ENCODE results near the gene ARHGEF16.
A peak's percentile ranks its signal among the peaks of the same experiment; 100 is the strongest.

The ARHGEF16 gene

DNA sequence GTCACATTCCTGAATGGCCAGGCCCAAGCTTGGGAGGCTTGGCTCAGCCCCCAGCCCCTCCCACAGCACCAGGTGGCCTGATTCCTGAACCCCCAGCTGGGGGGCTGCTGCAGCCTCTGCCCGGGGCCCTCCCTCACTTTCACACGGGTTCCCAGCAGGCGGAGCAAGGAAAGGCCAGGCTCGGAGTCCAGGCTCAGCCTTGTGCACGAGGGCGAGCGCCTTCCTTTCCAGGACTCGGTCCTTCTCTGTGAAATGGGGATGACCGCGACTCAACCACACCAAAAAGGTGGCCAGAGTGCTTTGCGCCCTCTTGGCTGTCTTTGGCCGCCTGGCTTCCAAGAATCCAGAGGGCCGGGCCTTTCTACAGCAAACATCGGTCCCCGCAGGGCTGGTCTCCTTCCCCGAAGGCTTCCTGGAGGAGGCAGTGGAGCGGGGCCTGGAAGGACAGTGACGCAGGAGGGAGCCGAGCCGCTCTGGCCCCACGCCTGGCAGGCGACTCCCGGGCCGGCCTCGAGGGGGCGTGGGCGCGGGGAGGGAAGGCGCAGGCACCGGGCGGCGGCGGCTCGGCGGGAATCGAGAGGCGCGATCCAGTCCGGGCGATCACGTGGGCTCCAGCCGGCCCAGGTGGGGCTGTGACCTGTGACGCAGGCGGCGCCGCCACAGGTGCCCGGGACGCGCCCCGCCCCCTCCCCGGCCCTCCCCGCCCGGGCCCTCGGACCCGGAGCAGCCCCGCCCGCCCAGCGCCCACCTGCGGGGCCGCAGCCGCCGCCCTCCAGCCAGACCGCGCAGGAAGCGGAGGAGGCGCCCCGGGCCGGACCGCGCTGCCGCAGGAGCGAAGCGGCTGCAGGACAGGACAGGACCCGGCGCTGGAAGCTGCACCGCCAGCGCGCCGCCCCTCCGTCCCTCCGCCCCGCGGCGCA, at the start of gene ARHGEF16:
ARHGEF16 (plus strand) TSS at position 775 of the 920 bp plus-strand sequence. CDS start 8,420 bp downstream, outside the sequence.
- peak; percentile 71 for DNase-seq

DNA sequence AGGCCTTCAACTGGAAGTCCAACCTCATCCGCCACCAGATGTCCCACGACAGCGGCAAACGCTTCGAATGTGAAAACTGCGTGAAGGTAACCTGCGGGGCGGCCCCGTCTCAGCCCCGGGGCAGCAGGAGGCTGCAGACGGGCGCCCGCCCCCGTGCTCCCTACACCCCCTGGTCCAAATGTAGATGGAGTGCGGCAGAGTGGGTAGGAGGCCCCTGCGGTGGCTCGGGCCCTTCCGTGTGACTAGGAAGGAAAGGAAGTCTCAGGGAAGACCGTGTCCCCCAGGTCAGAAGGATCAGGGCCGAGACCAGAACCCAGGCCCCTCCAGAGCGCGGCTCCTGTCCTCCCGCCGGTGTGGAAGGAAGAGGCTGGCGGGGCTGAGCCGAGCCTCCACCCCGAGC, 49.7 kb upstream of the ARHGEF16 start:
- no peak for DNase-seq

DNA sequence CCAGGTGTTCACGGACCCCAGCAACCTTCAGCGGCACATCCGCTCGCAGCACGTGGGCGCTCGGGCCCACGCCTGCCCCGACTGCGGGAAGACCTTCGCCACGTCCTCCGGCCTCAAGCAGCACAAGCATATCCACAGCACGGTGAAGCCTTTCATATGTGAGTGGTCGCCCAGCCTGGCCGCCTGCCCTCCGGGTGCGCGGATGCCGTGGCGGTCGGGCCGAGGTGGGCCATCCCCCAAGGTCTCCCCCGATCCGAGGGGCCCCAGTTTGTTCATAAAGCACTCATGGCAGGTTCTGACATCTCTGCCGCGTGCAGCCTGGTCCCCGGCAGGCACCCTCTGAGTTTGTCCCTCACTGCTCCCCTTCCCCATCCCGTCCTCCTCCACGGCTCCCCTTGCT, 49.0 kb upstream of the ARHGEF16 start:
- no peak for DNase-seq

DNA sequence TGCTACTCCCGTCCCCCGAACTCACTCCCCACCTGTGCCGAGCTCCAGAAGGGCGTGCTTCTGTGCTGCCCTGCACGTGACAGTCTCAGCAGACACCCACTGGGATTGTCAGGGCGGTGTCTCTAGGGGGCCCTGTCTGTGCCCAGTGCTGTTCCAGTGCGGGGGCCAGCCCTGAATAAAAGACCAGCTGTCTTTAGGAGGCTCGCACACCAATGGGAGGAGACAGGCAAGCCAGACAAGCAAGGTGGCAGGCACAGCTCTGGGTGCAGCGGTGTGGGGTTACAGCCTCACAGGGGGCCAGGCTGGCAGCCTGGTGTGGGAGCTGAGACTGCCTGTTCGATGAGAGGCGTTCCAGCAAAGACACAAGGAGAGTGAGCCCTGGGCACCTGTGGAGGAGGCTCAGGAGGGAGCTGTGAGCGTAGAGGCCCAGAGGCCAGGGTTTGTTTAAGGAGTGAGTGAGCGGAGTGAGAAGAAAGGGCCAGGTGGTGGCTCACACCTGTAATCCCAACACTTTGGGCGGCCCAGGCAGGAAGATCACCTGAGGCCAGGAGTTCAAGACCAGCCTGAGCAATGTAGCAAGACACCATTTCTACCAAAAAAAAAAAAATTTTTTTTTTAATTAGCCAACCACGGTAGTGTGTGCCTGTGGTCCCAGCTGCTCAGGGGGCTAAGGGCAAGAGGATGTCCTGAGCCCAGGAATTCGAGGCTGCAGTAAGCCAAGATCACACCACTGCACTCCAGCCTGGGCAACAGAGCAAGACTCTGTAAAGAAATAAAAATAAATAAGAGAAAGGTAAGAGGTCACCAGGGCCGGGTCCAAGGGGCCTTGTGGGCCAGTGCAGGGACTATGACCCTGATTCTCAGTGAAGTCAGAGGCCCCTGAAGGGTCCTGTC, 48.2 kb upstream of the ARHGEF16 start:
- peak; percentile 86 for DNase-seq

DNA sequence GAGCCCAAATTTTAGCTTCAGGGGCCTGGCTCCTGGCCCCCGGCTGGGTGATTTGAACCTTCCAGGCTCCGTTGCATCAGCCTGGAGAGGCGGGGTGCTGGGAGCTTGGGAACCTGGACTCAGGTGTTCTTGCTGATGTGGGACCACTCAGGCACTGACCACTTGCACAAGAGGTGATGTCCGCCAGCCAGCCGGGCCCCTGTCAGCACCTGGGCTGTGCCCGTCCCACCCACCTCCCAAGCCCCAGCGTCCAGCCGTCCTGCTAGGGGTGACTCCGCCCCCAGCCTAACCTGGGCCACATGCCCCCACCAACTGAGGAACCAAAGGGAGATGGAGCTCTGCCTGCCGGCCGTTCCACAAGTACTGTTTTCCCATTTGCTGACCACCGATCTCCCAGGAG, 47.4 kb upstream of the ARHGEF16 start:
- no peak for DNase-seq

DNA sequence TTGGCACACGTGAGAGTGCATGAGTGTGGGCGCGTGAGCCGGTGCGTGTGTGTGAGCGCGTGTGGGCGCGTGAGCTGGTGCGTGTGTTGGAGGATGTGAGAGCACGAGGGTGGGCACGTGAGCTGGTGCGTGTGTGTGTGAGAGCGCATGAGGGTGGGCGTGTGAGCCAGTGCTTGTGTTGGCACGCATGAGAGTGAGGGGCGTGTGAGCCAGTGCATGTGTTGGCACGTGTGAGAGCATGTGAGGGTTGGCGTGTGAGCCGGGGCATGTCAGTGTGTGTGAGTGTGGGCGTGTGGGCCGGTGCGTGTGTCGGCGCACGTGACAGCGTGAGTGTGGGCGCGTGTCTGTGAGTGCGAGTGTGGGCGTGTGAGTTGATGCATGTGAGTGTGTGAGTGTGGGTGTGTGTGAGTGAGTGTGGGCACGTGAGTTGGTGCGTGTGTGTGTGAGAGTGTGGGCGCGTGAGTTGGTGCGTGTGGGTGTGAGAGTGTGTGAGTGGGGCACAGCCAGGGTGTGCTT, 45.7 kb upstream of the ARHGEF16 start:
- DNase-seq, result no peak

DNA sequence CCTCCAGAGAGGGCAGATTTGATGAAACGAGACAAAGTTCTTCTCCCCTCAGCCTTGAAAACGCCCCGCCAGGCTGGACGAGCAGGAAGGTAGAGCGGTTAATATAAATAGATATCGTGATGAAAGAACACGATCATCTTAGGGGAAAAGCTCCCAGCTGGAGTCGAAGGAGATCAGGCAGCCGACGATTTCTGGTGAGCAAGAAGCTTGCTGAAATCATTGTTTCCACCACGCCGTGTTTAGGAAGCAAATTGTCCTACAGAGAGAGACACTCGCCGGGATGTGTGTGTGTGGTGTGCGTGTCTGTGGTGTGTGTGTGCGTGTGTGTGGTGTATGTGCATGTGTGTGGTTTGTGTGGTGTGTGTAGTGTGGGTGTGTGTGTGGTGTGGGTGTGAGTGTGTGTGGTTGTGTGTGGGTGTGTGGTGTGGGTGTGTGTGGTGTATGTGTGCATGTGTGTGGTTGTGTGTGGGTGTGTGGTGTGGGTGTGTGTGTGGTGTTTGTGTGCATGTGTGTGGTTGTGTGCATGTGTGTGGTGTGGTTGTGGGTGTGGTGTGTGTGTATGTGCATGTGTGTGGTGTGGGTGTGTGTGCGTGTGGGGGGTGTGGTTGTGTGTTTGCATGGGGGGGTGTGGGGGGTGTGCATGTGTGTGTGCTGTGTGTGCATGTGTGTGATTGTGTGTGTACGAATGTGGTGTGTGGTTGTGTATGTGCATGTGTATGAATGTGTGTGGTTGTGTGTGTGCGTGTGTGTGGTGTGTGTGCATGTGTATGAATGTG, 44.9 kb upstream of the ARHGEF16 start:
- DNase-seq, result no peak

DNA sequence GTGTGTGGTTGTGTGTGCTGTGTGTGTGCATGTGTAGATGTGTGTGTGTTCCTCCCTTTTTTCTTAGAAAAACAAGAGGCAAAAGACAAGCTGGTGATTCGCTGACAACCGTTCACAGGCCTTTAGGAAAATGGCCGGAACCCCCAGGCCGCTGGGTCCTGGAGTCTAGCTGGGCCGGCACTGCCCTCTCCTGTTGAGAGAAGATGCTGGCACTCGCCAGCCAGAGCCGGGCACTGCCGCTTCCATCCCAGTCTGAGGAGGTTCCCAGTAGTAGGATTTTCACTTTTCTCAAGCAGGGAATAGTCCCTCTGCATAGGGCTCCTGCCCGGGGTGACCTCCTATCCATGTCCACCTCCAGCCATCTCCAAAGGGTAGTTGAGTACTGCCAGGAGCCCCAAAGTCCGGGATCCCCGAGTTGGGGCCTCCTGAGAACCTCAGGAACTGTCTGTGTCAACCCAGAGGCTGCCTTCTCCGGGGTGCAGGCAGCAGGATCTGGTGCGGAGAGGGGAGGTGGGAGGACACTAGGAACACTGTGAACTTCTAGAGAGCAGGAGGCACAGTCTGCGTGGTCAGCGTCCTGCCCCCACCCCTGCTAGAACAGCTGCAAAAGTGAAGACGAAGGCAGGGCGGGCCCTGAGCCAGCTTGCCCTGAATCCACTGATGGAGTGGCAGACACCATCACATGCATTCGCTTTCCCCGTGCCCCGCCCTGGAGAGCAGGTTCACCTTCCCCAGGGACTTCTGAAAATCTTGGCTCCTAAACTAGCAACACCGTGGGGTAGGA, 44.1 kb upstream of the ARHGEF16 start:
- peak; percentile 64 for DNase-seq

DNA sequence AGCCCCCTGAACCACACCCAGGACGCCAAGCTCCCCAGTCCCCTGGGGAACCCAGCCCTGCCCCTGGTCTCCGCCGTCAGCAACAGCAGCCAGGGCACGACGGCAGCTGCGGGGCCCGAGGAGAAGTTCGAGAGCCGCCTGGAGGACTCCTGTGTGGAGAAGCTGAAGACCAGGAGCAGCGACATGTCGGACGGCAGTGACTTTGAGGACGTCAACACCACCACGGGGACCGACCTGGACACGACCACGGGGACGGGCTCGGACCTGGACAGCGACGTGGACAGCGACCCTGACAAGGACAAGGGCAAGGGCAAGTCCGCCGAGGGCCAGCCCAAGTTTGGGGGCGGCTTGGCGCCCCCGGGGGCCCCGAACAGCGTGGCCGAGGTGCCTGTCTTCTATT, 42.7 kb upstream of the ARHGEF16 start:
- no peak for DNase-seq

DNA sequence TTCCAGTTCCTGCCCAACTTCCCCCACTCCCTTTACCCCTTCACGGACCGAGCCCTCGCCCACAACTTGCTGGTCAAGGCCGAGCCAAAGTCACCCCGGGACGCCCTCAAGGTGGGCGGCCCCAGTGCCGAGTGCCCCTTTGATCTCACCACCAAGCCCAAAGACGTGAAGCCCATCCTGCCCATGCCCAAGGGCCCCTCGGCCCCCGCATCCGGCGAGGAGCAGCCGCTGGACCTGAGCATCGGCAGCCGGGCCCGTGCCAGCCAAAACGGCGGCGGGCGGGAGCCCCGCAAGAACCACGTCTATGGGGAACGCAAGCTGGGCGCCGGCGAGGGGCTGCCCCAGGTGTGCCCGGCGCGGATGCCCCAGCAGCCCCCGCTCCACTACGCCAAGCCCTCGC, 42.1 kb upstream of the ARHGEF16 start:
- no peak for DNase-seq

DNA sequence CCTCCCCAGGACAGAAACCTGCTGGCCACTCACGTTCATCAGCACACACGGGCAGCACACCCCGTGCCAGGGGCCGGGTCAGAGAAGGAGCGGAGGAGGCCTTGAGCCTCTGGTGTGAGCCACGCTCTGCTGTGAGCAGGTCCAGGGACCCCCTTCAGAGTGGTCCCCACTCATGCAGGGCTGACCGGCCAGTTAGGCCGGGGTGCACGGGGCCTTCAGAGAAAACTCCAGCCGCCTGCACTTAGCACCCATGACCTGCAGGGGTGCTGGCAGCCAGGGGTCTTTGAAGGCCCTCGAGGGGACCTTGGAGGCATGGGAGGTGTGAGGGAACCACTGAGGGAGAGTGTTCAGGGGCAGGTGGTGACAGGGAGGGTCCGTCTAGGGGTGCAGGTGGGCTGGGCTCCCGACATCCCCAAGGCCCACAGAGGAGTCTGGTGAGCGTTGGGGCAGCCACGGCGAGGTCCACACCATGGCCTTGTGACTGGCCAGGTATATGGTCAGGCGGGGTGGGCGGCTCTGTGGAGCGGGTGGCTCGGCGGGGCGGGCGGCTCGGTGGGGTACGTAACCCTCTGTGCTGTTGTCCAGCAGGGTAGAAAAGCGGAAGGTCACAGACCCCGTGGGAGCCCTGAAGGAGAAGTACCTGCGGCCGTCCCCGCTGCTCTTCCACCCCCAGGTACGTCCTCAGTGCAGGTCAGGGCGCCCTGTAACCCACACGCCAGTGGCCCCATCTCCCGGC, 40.3 kb upstream of the ARHGEF16 start:
- no peak for DNase-seq

DNA sequence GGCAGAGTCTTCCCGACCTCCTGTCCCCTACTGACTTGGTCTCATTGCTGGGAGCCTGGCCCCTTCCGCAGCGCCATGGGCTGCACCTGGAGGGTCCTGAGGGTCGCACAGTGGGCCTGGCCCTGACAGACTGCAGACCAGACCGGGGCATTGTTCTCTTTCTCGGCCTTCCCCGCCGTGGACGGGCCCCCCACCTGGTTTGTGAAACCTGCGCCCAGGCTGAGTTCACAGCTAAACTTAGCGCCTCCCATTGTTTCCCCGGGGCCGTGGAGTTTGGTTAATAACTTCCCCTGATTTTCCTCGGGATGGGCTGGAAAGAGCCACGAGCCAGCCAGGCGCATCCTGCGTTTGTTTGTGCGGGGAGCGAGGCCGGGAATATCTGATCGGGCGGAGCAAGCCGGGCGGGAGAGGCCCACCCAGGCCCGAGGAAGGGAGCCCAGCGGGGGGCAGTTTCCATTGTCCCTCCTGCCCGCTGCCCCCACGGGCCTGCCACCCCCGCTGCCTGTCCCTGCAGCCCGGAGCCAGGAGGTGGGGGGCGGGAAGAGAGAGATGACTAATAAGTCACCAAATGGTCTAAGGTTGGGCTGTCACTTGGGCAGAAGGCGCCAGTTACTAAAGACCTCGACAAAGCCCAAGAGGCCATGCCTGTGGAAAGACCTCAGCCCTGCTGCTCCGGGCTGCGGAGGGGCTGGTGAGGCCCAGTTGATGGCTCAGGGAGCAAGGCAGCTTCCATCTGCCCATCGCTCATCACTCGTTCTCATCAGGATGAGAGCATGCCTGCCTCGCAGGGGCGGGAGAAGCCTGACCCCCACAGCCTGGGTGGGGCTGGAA, 39.0 kb upstream of the ARHGEF16 start:
- no peak for DNase-seq

DNA sequence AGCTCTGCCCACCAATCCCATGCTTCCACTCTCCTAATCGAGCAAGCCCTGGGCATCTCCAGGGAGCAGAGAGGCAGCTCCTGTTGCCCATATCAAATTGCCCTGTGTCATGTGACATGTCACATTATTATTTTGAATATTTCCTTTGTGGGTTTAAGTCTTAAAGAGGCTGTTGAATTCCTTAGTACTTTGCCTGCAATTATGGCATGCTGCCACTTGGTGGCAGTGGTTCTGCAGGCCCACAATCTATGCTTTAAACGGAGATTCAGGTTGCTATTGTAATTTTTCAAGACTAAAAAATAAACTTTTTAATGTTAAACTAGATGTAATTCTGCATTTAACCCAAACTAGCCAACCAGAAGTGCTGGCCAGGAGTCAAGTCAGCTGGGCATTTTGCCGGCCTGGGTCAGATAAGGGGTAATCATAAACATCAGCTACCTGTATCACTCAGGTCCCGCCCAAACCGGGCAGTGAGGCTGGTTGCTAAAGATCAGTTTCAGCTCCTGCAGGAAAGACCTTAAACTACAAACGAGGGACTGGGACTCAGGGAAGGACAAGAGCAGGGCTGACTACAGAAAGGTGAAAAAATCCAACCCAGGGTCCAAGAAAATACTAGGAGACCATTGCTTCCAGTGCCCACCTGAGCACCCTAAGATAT, 37.3 kb upstream of the ARHGEF16 start:
- no peak for DNase-seq

DNA sequence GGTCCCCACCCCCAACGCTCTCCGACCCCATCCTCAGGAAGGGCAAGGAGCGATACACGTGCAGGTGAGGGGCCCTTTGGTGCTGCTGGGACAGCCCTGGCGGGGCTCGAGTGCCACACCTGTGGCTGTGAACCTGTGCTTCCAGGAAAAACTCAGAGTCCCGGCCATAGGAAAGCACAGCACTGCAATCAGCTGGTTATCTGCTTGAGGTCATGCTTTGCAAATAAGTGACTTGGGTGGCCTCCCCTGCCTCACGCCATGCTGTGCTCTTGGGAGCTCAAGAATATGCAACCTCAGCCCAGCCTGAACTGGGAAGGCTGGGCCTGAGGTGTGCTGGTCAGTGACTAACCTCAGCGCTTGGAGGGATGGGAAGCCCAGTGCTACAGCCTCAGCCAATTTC, 36.5 kb upstream of the ARHGEF16 start:
- DNase-seq, result no peak

DNA sequence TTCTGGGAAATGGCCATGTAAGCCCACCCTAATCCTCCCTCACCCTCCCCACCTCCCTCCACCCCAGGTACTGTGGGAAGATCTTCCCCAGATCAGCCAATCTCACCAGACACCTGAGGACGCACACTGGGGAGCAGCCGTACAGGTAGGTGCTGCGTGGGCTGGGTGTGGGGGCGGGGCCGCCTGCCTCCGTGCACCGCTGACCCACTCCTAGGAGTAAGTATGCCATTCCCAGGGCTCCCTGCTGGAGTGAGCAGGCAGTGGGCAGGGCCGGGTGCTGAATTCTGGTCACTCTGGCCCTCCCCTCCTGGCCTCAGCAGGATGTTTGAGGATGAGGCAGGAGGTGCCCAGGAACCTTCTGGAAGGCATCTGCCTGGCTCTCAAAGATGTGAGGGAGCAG, 35.9 kb upstream of the ARHGEF16 start:
- DNase-seq, result no peak

DNA sequence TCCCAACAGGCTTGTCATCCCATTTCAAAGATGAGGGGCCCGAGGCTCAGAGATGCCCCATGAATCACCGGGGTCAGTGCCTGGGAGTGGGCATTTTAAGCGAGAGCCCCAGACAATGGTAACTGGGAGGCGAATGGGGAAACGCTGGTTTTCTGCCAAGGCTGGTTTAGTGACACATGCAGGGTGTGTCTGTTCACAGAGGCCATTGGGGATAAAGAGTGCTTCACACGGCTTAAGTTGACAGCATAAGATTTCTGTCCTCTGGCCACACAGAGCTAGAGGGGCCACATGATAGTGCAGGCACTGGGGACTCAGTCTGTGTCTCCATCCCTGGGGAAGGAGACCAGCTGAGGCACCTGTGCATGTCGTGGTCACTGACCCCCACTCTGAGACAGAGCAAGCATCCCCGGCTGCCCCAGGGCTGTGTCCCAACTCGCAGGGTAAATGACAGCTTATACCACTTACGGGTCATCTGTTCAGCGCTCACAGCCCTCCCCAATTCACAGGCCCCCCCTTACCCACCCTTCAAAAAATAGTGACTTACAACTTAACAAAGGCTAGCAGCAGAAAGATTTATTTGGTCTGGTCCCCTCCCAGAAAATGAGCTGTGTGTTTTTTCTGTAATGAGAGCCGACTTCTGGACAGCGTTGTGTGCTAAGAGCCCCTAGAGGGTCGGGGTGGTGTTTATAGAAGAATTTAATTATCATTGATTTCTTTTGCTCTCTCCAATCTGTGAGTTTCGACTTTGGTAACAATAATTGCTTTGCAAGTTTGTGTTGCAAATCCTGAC, 34.9 kb upstream of the ARHGEF16 start:
- no peak for DNase-seq

DNA sequence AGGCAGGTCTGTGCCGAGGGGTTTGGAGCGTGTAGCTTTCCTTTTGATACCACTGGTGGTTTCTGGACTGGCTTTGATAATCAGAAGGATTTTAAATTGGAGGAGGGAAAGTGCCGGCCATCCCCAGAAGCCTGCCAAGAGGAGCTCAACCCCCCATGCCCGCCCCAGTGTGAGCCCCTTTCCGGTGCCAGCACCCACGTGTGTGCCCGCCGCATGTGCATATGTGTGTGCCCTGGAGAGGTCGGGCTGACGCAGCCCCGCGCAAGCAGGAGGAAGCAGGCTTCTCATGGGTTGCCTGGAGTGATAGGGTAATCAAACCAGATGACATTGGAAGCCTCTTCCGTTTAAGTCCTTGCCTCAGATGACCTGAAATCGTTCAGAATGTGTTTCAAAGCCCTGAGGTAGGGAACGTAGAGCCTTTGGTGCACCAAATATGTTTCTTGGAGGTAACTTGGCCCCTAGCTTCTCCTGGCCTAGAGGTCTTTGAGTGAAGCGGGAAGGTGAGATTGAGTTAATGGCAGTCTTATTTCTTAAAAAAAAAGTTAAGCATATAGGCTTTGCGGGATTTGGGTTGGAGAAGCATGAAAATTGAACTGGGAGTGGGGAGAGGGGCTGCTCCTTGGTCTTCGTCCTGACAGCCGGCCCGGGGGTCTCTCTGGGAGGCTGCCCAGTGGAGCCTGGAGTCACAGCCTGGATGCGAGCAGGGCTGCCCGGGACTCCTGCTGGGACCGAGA, 34.1 kb upstream of the ARHGEF16 start:
- no peak for DNase-seq

DNA sequence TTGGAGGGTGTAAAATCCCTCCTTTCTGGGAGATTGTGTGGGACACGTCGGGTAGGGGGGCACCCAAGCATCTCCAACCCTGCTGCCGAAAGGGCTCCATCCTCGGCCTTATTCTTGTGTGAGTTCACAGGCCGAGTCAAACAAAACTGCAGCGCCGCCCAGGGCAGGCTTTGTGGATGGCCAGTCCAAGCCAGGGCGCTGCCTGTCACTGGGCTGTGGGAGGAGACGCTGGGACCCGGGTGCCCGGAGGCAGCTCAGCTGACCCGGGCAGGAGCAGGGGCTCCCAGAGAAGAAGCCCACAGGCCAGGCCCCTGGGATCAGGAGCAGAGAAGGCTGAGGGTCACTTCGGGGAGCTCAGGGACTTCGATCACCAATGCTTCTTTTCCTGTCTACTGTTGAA, 31.8 kb upstream of the ARHGEF16 start:
- no peak for DNase-seq
